Measurements from ENCODE around the gene RNASE13.

DNA sequence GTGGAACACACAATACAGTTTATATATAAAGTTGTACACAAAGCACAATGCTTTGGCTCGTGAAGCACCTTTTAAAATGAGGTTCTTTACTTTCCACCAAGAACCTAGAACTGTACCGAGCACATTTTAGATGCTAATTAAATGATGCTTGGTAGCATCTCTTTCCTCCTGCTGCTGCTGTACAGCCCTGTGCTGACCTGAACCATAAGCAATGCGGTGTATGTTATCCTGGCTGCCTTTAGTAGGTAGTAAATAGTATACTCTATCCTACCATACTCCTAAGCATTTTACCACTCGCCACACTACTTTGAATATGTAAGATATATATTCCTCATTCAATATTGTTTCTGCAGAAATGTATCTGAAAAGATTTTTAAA is 20.1 kb upstream of the RNASE13 start:
- TF ChIP-seq, protein P1, sequence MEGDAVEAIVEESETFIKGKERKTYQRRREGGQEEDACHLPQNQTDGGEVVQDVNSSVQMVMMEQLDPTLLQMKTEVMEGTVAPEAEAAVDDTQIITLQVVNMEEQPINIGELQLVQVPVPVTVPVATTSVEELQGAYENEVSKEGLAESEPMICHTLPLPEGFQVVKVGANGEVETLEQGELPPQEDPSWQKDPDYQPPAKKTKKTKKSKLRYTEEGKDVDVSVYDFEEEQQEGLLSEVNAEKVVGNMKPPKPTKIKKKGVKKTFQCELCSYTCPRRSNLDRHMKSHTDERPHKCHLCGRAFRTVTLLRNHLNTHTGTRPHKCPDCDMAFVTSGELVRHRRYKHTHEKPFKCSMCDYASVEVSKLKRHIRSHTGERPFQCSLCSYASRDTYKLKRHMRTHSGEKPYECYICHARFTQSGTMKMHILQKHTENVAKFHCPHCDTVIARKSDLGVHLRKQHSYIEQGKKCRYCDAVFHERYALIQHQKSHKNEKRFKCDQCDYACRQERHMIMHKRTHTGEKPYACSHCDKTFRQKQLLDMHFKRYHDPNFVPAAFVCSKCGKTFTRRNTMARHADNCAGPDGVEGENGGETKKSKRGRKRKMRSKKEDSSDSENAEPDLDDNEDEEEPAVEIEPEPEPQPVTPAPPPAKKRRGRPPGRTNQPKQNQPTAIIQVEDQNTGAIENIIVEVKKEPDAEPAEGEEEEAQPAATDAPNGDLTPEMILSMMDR (IDR thresholded peaks at IDR 0.05), result no peak
- TF ChIP-seq POLR2A (IDR thresholded peaks at IDR 0.05), result no peak
